ENCODE results near the gene SNX17.
A peak's percentile ranks its signal among the peaks of the same experiment; 100 is the strongest.

Gene SNX17

GRCh38 chr2:27370816-27371620, 602 bp downstream of the SNX17 start:
- DNase-seq: no peak

- DNase-seq: no peak
Observed at GRCh38 chr2:27372937-27373336, 2.5 kb downstream of the SNX17 start.

- no peak for DNase-seq
Observed at GRCh38 chr2:27373567-27373966, 3.2 kb downstream of the SNX17 start.

- DNase-seq: no peak
Observed at GRCh38 chr2:27375513-27376099, 5.2 kb downstream of the SNX17 start.

- no peak for DNase-seq
Observed at GRCh38 chr2:27376151-27376865, 5.9 kb downstream of the SNX17 start.

- no peak for DNase-seq
Observed at GRCh38 chr2:27376866-27377617, 6.6 kb downstream of the SNX17 start.

GRCh38 chr2:27377618-27378095, 7.2 kb downstream of the SNX17 start:
- DNase-seq: no peak

- DNase-seq: no peak
Observed at GRCh38 chr2:27378096-27378808, 7.8 kb downstream of the SNX17 start.

- DNase-seq: no peak
Observed at GRCh38 chr2:27378809-27379290, 8.4 kb downstream of the SNX17 start.

- no peak for DNase-seq
Observed at GRCh38 chr2:27379383-27379835, 9.0 kb downstream of the SNX17 start.

GRCh38 chr2:27379836-27380625, 9.6 kb downstream of the SNX17 start:
- no peak for DNase-seq

- DNase-seq: peak; percentile 89
Observed at GRCh38 chr2:27380626-27381545, 10.5 kb downstream of the SNX17 start, which contains the start of gene ZNF513. TSS of gene ZNF513 (minus strand) at chr2:27380734. CDS start at chr2:27380526, 208 bp downstream.

GRCh38 chr2:27381577-27382181, 11.3 kb downstream of the SNX17 start:
- DNase-seq: no peak

GRCh38 chr2:27390822-27391679, 20.6 kb downstream of the SNX17 start:
- no peak for DNase-seq

- DNase-seq: no peak
Observed at GRCh38 chr2:27393225-27393624, 22.8 kb downstream of the SNX17 start.

- DNase-seq: no peak
Observed at GRCh38 chr2:27398962-27399361, 28.5 kb downstream of the SNX17 start.

GRCh38 chr2:27400348-27401135, 30.1 kb downstream of the SNX17 start:
- no peak for DNase-seq
